Heart right ventricle (tissue), 16 donors: Measurements from ENCODE around the gene RBM38. TPM values are rescaled to one million over a fixed set of nuclear protein-coding genes. Genes with fewer than 3 reads are reported as not detected.

Source experiments
- ATAC-seq, 8 donors: fragments of 200-7000 bp; cut with Tn5 transposase; one replicate each; pipeline ENCODE4 v1.9.1; 2020; ENCODE audit warnings: mild to moderate bottlenecking in 8 of 8, moderate library complexity in 8 of 8, moderate number of reproducible peaks in 1 of 8
- DNase-seq, 2 donors: peaks; one replicate each; pipeline ENCODE4 v3.0.0-alpha.2; 2020
- H3K27ac ChIP-seq, 10 donors: fragments of 200-600 bp; sonication (generic) in 2 of 10; one replicate each; pipeline versions ENCODE4 v1.5.0 to v1.8.0; 2020 to 2022; ENCODE audit warnings: mild to moderate bottlenecking in 3 of 10
- H3K27me3 ChIP-seq, 7 donors: fragments of 200-600 bp; one replicate each; pipeline ENCODE4 v1.8.0; 2021 to 2022; ENCODE audit warnings: mild to moderate bottlenecking in 2 of 7
- H3K36me3 ChIP-seq, 9 donors: fragments of 200-600 bp; sonication (generic) in 1 of 9; one replicate each; pipeline versions ENCODE4 v1.5.0 to v1.8.0; 2020 to 2022; ENCODE audit warnings: mild to moderate bottlenecking in 2 of 9
- H3K4me1 ChIP-seq, 9 donors: fragments of 200-600 bp; sonication (generic) in 1 of 9; one replicate each; pipeline versions ENCODE4 v1.5.0 to v1.8.0; 2020 to 2022; ENCODE audit warnings: mild to moderate bottlenecking in 4 of 9
- H3K4me3 ChIP-seq, 10 donors: fragments of 200-600 bp; sonication (generic) in 2 of 10; one replicate each; pipeline versions ENCODE4 v1.5.0 to v1.8.0; 2020 to 2022; ENCODE audit warnings: mild to moderate bottlenecking in 7 of 10, moderate library complexity in 2 of 10
- H3K9me3 ChIP-seq, 11 donors: fragments of 200-600 bp in 10 of 11; sonication (generic) in 2 of 11; one replicate each; pipeline versions ENCODE4 v1.5.0 to v1.8.0; 2013 to 2022; ENCODE audit warnings: mild to moderate bottlenecking in 2 of 11, control low read depth in 1 of 11, moderate library complexity in 1 of 11
- WGBS, 2 donors: extraction: QIAGEN DNeasy Blood & Tissue Kit; methylation state at CpG; one replicate each; pipeline ENCODE4 v1.1.7; 2013; ENCODE audit warnings: inconsistent platforms in 1 of 2; 5-methylcytosine and 5-hydroxymethylcytosine counted together
- intact Hi-C, 10 donors: fragments of 100-400 bp; cut with DNase I; formaldehyde crosslinking; loops; one replicate each; pipeline versions ENCODE4 v1.11.1 to v1.14.2; 2022
- polyA plus RNA-seq, 2 donors: library from polyadenylated mRNA; stranded (reverse); fragments of 200-250 nt; gene quantifications; one replicate each; pipeline ENCODE4 v1.2.3, GENCODE V29; 2013
- total RNA-seq, 10 donors: library from RNA; stranded (reverse); fragmentation: NEBNext Ultra II Directional in 3 of 10; extraction: Animal tissue kit (Norgen Biotek cat#: 25700) in 3 of 10; gene quantifications; one replicate each; pipeline versions ENCODE4 v1.2.1 to v1.2.4, GENCODE V29; 2021 to 2023
- TF ChIP-seq, protein P1 (sequence below), 9 donors: fragments of 200-600 bp; sonication (generic) in 2 of 9; IDR thresholded peaks; one replicate each; pipeline versions ENCODE4 v1.5.0 to v1.8.0; 2021 to 2022; ENCODE audit warnings: antibody characterized with exemption in 9 of 9, mild to moderate bottlenecking in 5 of 9, moderate library complexity in 1 of 9
- donor health status: Arrhythmogenic right ventricular cardiomyopathy.
- donor health status: ischemic (EF 13 %, LVEDD 7.1; RV severe dilation, severe dysfunction).
- donor health status: healthy with polysubstance abuse.
- donor health status: DM: no; HTN: yes; CAD: no.
- donor health status: DM: no; HTN: no; CAD: no.
- donor health status: ischemic (EF 25% LVEDD 6.9; RV normal size, moderate dysfunction).
- donor health status: ischemic (EF 25% LVEDD 5.7; RV mildly dilated, moderate dysfunction).
- donor health status: healthy.
- donor health status: DM: yes; HTN: yes; CAD: no.
- donor health status: Ischemic cardiomyopathy.
- donor health status: ischemic (EF 35%, LVEDD 5.7; RV mildly dilated, moderate dysfunction).
- donor health status: nonischemic (EF 11% LVEDD 7.7; RV severe dilation, severe dysfunction).
- donor health status: DM: yes; HTN: yes; CAD: no.
- donor health status: PGD.
- donor health status: ischemic (EF 29% LVEDD 5.4; RV normal size, mild dysfunction).
- donor health status: nonischemic (EF 23%, LVEDD 6.1; RV moderate dilation, normal function).

RBM38 gene
- total and polyA plus RNA-seq, 12 donors, result 35.5 to 119 (median 50.2) TPM

DNA sequence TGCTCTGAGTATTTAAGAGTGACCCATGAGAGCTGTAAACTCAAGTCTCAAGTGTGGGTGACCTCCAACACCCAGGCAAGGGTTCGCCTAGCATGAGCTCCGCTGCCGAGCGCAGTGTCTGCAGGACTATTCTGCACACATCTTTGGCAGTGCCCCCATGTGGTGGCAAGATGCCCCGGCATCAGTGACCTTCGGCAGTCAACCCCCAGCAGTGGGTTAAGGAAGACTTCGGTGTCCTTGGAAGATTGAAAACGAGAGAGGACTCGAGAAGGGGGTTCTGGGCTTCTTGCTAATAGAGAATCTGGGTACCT lies 43.1 kb downstream of the RBM38 start:
- Histone ChIP-seq H3K4me3 (no peak overlapping the region), H3K4me1 (peaks cover 16 to 74% (median 42%) of the 10 kb centered on the region in 9 donors), H3K27me3 (no peaks in the 10 kb centered on the region), H3K36me3 (no peaks in the 10 kb centered on the region), H3K9me3 (peaks cover 0 to 4% (median 0%) of the 10 kb centered on the region in 11 donors), H3K27ac (no peak overlapping the region)
- peak in 1 of 2 donors; percentile 41 for DNase-seq
- ATAC-seq, result peak in 1 of 8 donors; percentile 29
- intact Hi-C loops, result loop anchor here in 6 of 10 donors (2.0 to 10.0 kb wide), 5 partner anchors 37 to 63 kb away; no protein-coding TSS in a partner anchor
- TF ChIP-seq, protein P1, sequence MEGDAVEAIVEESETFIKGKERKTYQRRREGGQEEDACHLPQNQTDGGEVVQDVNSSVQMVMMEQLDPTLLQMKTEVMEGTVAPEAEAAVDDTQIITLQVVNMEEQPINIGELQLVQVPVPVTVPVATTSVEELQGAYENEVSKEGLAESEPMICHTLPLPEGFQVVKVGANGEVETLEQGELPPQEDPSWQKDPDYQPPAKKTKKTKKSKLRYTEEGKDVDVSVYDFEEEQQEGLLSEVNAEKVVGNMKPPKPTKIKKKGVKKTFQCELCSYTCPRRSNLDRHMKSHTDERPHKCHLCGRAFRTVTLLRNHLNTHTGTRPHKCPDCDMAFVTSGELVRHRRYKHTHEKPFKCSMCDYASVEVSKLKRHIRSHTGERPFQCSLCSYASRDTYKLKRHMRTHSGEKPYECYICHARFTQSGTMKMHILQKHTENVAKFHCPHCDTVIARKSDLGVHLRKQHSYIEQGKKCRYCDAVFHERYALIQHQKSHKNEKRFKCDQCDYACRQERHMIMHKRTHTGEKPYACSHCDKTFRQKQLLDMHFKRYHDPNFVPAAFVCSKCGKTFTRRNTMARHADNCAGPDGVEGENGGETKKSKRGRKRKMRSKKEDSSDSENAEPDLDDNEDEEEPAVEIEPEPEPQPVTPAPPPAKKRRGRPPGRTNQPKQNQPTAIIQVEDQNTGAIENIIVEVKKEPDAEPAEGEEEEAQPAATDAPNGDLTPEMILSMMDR (IDR thresholded peaks at IDR 0.05), result peak in 5 of 9 donors; percentile 24 to 36 (median 30)
- WGBS, 2 donors, result 74 to 76% methylated on average over 9 of the region's 9 CpGs

- peaks cover 16 to 70% (median 44%) of the 10 kb centered on the region in 9 donors for H3K4me1 ChIP-seq
- H3K36me3 ChIP-seq, result no peaks in the 10 kb centered on the region
- DNase-seq, result no peak
- TF ChIP-seq, protein P1 (IDR thresholded peaks at IDR 0.05), result no peak
- H3K27ac ChIP-seq, result peak overlapping the region in 1 of 10 donors; percentile 16
- peak overlapping the region in 1 of 10 donors; percentile 5 for H3K4me3 ChIP-seq
- WGBS, 2 donors, result 53 to 67% methylated on average over 10 of the region's 10 CpGs
- H3K9me3 ChIP-seq, result peaks cover 0 to 4% (median 0%) of the 10 kb centered on the region in 11 donors
- H3K27me3 ChIP-seq, result no peaks in the 10 kb centered on the region
- no peak for ATAC-seq
- intact Hi-C loops, result loop anchor here in 3 of 10 donors (2.0 to 10.0 kb wide), 4 partner anchors 38 to 60 kb away; partner anchors contain the start of gene RBM38 (in 1 of the 3)
Observed at GRCh38 chr20:57435105-57435497, 43.9 kb downstream of the RBM38 start.

DNA sequence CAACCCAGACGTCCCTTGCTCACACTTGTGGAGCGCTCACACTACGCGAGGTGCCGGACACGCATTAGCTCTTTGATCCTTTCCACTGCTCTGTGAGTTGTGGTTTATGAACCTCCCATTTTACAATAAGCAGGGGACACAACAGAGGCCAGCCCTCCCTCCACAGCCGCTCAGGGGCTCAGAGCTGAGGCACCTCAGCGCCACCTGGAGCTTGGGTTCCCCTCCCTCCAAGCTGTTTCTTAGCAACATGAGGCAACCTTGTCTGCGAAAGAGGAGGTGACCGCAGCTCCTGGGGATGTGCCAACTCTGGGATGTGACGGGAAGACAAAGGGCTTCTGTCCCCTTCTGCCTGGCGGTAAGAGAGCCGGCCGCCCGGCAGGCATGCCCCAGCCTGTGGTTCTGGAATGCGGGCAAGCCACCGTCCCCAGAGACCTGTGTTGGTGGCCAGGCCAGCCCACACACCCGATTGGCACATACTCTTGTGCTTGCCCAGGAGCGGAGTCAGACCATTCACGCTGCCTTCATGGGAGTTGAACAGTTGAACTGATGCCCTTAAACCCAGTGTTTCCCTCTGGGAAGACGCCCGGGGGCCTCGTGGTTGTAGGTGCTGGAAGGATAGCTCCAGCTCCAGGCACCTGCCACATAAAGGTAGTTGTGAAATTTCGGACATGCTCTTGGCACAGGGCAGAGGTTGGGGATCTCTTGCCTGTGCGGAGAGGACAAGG lies 44.5 kb downstream of the RBM38 start:
- Histone ChIP-seq H3K9me3 (peaks cover 0 to 4% (median 0%) of the 10 kb centered on the region in 11 donors), H3K27me3 (no peaks in the 10 kb centered on the region), H3K4me3 (peak overlapping the region in 1 of 10 donors; percentile 5), H3K27ac (peak overlapping the region in 5 of 10 donors; percentile 15 to 59 (median 31)), H3K36me3 (no peaks in the 10 kb centered on the region), H3K4me1 (peaks cover 16 to 72% (median 49%) of the 10 kb centered on the region in 9 donors)
- WGBS, 2 donors, result 32 to 36% methylated on average over 25 of the region's 25 CpGs
- intact Hi-C loops, result loop anchor here in 3 of 10 donors (2.0 to 10.0 kb wide), 4 partner anchors 38 to 59 kb away; partner anchors contain the start of gene RBM38 (in 1 of the 3)
- TF ChIP-seq, protein P1 (IDR thresholded peaks at IDR 0.05), result peak in 2 of 9 donors; percentile 14 to 29
- ATAC-seq (peak in 7 of 8 donors; percentile 4 to 43 (median 17)), DNase-seq (peak; percentile 55 to 62)

DNA sequence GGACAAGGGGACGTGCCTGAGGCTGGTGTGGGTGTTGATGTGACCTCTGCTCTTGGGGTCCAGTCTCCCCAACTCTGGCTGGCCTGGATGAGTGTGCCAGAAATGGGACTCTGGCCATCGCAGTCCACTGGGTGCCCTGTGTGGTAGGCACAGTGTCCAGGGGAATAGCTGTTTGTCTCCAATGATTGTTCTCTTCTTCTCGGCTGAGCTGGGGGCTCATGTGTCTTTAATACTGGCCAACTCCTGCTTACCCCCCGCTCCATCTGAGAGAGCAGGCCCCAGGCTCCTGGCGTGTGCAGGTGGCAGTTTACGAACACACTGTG lies 45.0 kb downstream of the RBM38 start:
- no peak for ATAC-seq
- H3K4me1 ChIP-seq, result peaks cover 19 to 74% (median 55%) of the 10 kb centered on the region in 9 donors
- DNase-seq, result no peak
- no peaks in the 10 kb centered on the region for H3K27me3 ChIP-seq
- H3K4me3 ChIP-seq, result no peak overlapping the region
- WGBS, 2 donors, result 90% methylated on average over 6 of the region's 6 CpGs
- H3K9me3 ChIP-seq, result peaks cover 0 to 4% (median 0%) of the 10 kb centered on the region in 11 donors
- peak overlapping the region in 5 of 10 donors; percentile 15 to 59 (median 31) for H3K27ac ChIP-seq
- TF ChIP-seq, protein P1 (IDR thresholded peaks at IDR 0.05), result no peak
- no peaks in the 10 kb centered on the region for H3K36me3 ChIP-seq
- intact Hi-C loops, result loop anchor here in 2 of 10 donors (5.0 to 10.0 kb wide), 3 partner anchors 39 to 59 kb away; partner anchors contain the start of gene RBM38 (in 1 of the 2)
